ENCODE results near the gene GPR152.
A peak's percentile ranks its signal among the peaks of the same experiment; 100 is the strongest.

Gene GPR152

GRCh38 chr11:67408437-67409200, 43.9 kb downstream of the GPR152 start:
- Histone ChIP-seq H3K9me2 (ENCODE audit: low read depth, low read length) (no peaks in the 10 kb centered on the region), H3K4me1 (ENCODE audit: insufficient read depth, low read length, severe bottlenecking) (peaks cover 87% of the 10 kb centered on the region), H3F3A (ENCODE audit: insufficient read depth, low read length) (no peaks in the 10 kb centered on the region), H3K4me2 (ENCODE audit: low read length) (peak overlapping the region; percentile 89), H4K20me1 (ENCODE audit: insufficient read depth, low read length) (no peaks in the 10 kb centered on the region), H3K27me3 (ENCODE audit: insufficient read depth, low read length) (no peaks in the 10 kb centered on the region), H3K27ac (ENCODE audit: low read depth, low read length, poor library complexity, severe bottlenecking) (peak overlapping the region; percentile 93), H3K79me2 (ENCODE audit: insufficient read depth, low read length) (no peaks in the 10 kb centered on the region), H2AFZ (ENCODE audit: low read length) (no peak overlapping the region), H3K36me3 (ENCODE audit: insufficient read depth, low read length) (peaks cover 22% of the 10 kb centered on the region; the same call in 1 of the 2 replicates), H3K9ac (ENCODE audit: low read length) (peak overlapping the region; percentile 94; the same call in 1 of the 2 replicates), H3K4me3 (ENCODE audit: low read depth, low read length, poor library complexity, severe bottlenecking) (peak overlapping the region; percentile 30), H3K9me3 (ENCODE audit: low read length) (no peaks in the 10 kb centered on the region)
- TF ChIP-seq EZH2 (IDR thresholded peaks at IDR 0.05; ENCODE audit: borderline replicate concordance, low read length) = no peak
- TF ChIP-seq, protein P1, sequence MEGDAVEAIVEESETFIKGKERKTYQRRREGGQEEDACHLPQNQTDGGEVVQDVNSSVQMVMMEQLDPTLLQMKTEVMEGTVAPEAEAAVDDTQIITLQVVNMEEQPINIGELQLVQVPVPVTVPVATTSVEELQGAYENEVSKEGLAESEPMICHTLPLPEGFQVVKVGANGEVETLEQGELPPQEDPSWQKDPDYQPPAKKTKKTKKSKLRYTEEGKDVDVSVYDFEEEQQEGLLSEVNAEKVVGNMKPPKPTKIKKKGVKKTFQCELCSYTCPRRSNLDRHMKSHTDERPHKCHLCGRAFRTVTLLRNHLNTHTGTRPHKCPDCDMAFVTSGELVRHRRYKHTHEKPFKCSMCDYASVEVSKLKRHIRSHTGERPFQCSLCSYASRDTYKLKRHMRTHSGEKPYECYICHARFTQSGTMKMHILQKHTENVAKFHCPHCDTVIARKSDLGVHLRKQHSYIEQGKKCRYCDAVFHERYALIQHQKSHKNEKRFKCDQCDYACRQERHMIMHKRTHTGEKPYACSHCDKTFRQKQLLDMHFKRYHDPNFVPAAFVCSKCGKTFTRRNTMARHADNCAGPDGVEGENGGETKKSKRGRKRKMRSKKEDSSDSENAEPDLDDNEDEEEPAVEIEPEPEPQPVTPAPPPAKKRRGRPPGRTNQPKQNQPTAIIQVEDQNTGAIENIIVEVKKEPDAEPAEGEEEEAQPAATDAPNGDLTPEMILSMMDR (IDR thresholded peaks at IDR 0.05; ENCODE audit: low read length) = no peak

GRCh38 chr11:67407688-67408163, 44.8 kb downstream of the GPR152 start:
- Histone ChIP-seq H3K36me3 (ENCODE audit: insufficient read depth, low read length) (peaks cover 22% of the 10 kb centered on the region; the same call in 1 of the 2 replicates), H4K20me1 (ENCODE audit: insufficient read depth, low read length) (no peaks in the 10 kb centered on the region), H3K9me2 (ENCODE audit: low read depth, low read length) (no peaks in the 10 kb centered on the region), H3K9ac (ENCODE audit: low read length) (peak overlapping the region; percentile 94; the same call in 1 of the 2 replicates), H3K27me3 (ENCODE audit: insufficient read depth, low read length) (no peaks in the 10 kb centered on the region), H3K4me3 (ENCODE audit: low read depth, low read length, poor library complexity, severe bottlenecking) (peak overlapping the region; percentile 75), H3K79me2 (ENCODE audit: insufficient read depth, low read length) (no peaks in the 10 kb centered on the region), H2AFZ (ENCODE audit: low read length) (no peak overlapping the region), H3K9me3 (ENCODE audit: low read length) (no peaks in the 10 kb centered on the region), H3K4me1 (ENCODE audit: insufficient read depth, low read length, severe bottlenecking) (peaks cover 96% of the 10 kb centered on the region), H3F3A (ENCODE audit: insufficient read depth, low read length) (no peaks in the 10 kb centered on the region), H3K4me2 (ENCODE audit: low read length) (peak overlapping the region; percentile 89), H3K27ac (ENCODE audit: low read depth, low read length, poor library complexity, severe bottlenecking) (peak overlapping the region; percentile 93)
- TF ChIP-seq EZH2 (IDR thresholded peaks at IDR 0.05; ENCODE audit: borderline replicate concordance, low read length) = no peak
- TF ChIP-seq, protein P1 (IDR thresholded peaks at IDR 0.05; ENCODE audit: low read length) = no peak

- peaks cover 22% of the 10 kb centered on the region; the same call in 1 of the 2 replicates for H3K36me3 ChIP-seq (ENCODE audit: insufficient read depth, low read length)
- H3K27ac ChIP-seq (ENCODE audit: low read depth, low read length, poor library complexity, severe bottlenecking) = peak overlapping the region; percentile 93
- no peaks in the 10 kb centered on the region for H4K20me1 ChIP-seq (ENCODE audit: insufficient read depth, low read length)
- no peaks in the 10 kb centered on the region for H3K27me3 ChIP-seq (ENCODE audit: insufficient read depth, low read length)
- H3K4me3 ChIP-seq (ENCODE audit: low read depth, low read length, poor library complexity, severe bottlenecking) = peak overlapping the region; percentile 75
- peaks cover 98% of the 10 kb centered on the region for H3K4me1 ChIP-seq (ENCODE audit: insufficient read depth, low read length, severe bottlenecking)
- no peak overlapping the region for H2AFZ ChIP-seq (ENCODE audit: low read length)
- no peaks in the 10 kb centered on the region for H3K9me2 ChIP-seq (ENCODE audit: low read depth, low read length)
- no peaks in the 10 kb centered on the region for H3F3A ChIP-seq (ENCODE audit: insufficient read depth, low read length)
- no peaks in the 10 kb centered on the region for H3K9me3 ChIP-seq (ENCODE audit: low read length)
- no peaks in the 10 kb centered on the region for H3K79me2 ChIP-seq (ENCODE audit: insufficient read depth, low read length)
- peak overlapping the region; percentile 94; the same call in 1 of the 2 replicates for H3K9ac ChIP-seq (ENCODE audit: low read length)
- TF ChIP-seq EZH2 (IDR thresholded peaks at IDR 0.05; ENCODE audit: borderline replicate concordance, low read length) = no peak
- TF ChIP-seq, protein P1 (IDR thresholded peaks at IDR 0.05; ENCODE audit: low read length) = no peak; the same call in 1 of the 2 replicates
- peak overlapping the region; percentile 89 for H3K4me2 ChIP-seq (ENCODE audit: low read length)
Measured at GRCh38 chr11:67406969-67407687, 45.4 kb downstream of the GPR152 start.

Measured in OCI-LY1 (cell line).